Germinal center (tissue), 1 donor: Measurements from ENCODE around the gene NOSTRIN.
"Not testable (repeated sequence)": the region's sequence is repeated elsewhere in the genome, so short reads cannot be mapped to it uniquely, and the experiment has no call there.

Source experiments
- DNase-seq: peaks from one replicate; pipeline ENCODE4 v3.0.0; 2012; ENCODE audit warnings: mixed read lengths, low spot score

The NOSTRIN gene

DNA sequence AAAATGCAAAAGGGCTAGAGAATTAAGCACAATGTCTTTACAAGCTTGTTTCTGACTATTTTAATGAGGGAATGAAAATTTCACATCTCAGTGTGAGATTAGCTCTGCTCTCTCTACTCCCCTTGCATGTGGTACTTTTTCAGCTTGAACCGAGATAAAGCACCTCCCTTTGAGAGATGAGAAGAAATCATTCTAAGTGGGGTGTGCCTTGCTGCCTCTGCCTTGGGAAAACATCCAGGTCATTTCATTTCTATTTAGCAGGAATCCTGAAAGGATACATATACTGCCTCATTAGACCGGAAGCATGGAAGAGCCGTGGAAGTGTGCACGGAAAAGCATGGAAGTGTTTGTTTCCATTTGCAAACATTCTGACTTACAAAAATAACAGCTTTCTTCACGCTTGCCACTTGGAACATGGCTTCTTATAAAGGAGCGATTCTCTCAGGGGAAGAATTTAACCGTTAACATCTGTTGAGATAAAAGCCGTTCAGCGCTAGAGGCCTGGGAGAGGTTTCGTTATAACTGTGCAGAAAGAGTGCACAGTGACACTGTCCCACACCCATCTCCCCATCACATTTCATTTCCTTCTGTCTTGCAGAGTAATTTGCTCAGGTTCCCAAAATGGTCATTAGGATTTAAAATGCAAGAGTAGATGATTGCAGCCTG is 16.7 kb downstream of the NOSTRIN start:
- DNase-seq: no peak

DNA sequence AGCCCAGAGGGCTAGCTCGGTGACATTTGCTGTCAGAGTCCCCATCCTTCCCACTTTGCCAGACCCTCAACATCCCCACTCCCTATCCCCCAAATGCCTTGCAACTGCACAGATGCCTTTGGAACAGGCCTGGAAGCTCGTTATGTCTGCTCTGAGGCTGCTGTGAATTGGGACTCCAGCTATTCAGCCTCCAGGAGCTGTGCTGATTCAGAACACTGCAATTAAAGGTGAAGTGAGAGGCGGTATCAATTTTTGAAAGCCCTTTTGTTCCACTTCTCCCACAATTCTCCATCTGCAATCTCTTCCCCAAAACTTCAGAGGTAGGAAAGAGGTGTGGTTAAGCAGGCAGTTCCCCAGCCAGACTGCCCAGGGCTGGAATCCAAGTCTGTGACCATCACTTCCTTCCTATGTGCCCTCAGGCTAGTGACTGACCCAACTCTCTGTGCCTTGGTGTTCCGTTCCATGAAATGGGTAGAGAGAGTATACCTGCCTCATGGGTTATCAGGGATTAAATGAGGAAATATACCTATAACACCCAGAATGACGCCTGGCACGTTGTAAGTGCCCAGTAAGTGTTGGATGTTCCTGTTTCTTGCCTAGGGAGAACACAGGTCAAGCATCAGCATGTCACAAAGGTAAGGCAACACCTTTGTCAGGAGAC is 17.5 kb downstream of the NOSTRIN start:
- DNase-seq: no peak

DNA sequence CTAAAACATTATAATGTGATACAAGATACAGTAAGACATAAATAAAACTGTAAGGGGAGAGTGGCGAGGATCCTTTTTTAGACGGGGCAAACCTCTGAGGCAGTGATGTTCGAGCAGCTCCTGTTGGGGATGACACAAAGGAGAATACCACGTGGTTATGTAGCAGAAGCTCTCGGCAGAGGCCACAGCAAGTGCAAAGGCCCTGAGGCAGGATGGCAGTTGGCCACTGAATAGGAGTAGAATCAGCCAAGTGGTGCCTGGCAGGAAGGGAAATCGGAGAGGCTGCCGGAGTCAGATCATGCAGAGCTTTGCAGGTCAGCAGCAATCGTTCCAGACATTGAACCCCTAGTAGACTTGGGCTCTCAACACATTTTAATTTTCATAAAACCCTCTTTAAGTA is 19.1 kb downstream of the NOSTRIN start:
- DNase-seq: no peak

DNA sequence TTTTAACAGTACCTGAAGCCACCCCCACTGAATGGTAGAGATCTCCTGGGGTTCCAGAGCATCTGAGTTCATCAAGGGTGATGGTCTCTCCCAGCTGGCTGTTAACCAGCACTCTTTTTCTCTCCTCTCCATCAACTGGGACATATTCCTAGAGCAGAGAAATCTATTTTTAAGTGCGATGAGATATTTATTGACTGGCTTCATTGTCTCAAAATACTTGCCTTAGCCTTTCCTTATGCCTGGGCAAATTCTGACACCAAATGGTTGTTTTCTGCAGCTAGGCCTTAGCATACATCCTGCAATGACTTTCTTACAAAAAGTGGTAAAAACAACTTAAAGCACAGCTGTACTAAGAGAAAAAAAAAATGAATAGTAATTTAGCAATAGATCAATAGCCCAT is 19.6 kb downstream of the NOSTRIN start:
- no peak for DNase-seq

DNA sequence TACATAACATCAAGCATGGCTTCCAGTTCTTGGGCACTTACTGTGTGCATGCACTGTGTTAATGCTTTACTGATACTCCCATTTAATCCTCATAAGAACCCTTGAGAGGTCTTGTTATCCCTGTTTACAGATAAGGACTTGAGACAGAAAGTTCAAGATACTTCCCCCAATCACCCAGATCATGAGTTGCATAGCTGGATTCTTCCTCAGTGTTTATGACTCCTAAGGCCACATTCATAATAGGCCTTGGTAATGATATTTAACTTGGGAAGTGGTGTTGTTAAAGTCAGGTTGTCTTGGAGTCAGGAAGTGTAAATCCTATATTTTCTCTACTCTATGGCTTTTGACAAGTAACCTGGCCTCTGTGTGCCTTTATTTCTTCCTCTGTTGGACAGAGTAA is 22.7 kb downstream of the NOSTRIN start:
- DNase-seq: no peak

DNA sequence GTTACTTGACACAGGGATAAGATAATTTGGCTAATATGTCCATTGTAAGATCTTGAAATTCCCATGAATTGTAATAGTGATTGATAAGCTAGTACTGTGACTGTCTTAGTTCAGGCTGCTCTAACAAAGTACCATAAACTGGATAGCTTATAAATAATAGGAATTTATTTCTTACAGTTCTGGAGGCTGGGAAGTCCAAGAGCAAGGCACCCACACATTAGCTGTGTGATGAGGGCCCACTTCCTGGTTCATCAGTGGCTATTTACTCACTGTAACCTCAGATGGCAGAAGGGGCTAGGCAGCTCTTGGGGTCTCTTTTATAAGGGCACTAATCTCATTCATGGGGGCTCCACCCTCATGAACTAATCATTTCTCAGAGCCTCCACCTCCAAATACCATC is 28.5 kb downstream of the NOSTRIN start:
- no peak for DNase-seq

DNA sequence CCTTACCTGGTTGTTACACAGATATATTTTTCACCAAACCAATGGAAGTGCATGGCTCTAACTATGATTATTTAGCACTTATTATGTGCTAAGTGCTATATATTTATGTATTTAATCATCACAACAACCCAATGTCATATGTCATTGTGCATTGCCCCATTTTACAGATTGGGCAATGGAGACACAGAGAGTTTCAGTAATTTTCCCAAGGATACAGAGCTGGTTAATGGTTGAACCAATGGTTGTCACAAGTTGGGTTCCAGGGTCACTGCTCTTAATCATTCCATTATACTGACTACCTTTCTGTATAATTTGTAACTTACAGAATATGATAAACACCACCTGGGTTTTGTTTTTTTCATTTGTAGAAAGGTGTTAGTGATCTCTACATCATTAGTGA is 29.2 kb downstream of the NOSTRIN start:
- DNase-seq: no peak

DNA sequence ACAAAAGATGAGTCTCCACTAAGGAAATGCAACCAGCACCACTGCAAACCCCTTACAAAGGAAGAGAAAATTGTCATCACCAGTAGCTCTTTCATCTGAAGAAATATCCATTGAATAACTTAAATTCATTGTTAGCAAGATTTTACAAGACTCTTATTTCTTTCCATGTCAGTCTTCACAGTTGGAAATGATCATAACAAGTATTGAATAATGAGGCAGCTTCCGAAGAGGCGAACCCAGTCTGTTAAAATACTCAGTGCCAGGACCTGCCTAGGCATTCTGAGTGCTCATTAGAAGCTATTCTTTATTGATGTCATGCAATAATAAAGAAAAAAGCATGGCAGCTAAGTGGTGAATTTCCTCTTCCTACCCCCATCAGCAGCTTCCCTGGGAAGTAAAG is 33.5 kb downstream of the NOSTRIN start:
- no peak for DNase-seq

DNA sequence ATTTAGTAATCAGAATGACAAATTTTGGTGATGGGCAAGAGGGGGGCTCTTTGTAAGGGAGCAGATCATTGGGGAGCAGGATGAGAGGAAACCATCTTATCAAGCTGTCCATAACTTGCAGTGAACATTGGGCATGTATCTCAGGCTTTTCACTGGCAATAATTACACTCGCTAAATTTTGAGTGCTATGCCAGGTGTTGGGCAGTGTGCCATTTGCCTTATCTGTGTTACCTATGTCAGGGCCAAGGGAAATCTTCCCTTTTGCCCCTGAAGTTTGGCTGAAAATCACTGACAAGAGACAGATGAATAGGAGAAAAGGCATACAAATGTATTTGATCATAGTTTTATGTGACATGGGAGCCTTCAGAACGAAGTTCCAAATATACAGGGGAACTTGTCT is 39.0 kb downstream of the NOSTRIN start:
- DNase-seq: no peak

DNA sequence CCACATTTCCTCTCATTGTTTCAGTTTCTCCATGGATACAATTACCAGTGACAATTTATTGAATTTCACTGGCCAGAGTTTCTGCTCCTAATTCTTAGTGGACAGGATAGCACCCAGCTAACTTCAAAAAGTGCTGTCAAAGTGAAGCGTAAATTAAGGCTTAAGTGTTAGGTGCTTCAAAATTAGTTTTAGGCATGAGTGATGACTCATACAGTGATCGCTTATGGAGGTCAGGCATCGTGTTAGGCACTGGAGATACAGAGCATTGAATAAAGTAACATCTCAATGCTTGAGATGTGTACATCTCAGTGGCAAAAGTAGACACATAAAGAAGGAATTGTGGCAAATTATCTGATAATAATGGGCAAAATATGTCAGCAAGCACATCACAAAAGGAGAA is 40.8 kb downstream of the NOSTRIN start:
- DNase-seq: no peak

DNA sequence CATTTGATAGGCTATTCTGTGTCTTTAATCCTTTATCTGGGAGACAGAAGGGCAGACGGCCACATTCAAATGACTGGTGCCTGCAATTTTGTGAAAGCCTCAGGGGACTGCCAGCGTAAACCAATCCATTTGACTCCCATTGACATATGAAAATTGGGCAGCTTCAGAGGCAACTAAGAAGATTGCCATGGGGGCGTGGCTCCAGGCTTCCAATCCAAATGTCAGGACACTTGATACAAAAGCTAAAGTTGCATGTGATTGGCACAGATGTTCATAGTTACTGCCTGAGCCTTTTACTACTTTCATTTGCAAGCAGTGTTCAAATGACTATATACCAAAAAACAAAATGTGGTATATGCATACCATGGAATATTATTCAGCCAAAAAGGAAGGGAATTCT is 45.8 kb downstream of the NOSTRIN start:
- DNase-seq: no peak

DNA sequence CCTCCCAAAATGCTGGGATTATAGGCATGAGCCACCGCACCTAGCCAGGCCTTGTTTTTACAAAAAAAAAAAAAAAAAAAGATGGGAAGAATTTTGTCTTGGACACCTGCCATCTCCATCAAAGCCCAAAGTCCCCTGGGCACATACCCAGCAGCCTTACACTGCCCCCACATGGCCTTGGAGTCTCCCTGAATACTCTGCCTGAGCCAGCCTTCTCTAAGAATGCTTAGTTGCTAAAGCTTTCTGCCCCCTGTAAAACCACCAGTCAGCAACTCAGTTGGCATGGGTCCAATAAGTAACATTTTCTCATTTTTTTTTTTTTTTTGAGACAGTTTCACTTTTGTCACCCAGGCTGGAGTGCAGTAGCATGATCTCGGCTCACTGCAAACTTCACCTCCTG is 47.2 kb downstream of the NOSTRIN start:
- DNase-seq: no peak

DNA sequence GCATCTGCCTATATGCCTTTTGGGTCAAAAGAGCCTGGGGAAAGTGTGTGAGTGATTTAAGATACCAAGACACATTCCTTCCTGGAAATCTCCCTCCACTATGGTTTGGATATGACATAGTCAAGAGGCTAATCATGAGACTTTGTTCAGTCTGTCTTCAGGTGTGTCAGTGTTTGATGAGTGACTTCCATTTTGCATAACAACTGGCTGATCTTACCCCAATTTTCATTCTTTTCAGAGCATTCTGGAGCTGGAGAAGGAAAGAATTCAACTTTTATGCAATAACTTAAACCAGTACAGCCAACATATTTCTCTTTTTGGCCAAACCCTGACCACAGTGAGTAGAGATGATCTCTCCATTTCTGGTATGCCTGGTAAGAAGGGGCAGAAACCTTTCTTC is 48.4 kb downstream of the NOSTRIN start:
- DNase-seq: no peak

DNA sequence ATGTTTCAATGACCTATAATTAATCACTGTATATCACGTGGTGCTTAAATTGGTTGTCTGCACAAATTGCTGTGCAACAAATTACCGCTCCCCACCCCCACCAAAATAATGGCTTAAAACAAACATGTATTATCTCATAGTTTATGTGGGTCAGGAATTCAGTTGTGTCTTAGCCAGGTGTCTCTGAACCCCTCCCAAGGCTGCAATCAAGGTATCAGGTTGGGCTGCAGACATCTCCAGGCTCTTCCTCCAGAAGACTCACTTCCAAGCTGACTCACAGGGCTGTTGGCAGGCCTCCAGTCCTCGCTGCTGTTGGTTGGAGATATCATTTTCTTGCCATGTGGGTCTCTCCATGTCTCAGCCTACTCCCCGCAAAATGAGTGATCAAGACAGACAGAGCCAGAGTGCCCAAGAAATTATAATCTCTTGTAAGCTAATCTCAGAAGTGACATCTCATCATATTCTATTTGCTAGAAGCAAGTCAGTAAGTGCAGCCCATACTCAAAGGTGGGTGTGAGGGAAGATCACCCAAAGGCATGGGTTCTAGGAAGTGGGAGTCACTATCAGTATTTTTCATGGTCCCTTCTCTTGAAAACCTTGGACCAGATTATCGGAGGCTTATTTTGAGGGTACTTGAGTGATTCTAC is 49.4 kb downstream of the NOSTRIN start:
- no peak for DNase-seq

DNA sequence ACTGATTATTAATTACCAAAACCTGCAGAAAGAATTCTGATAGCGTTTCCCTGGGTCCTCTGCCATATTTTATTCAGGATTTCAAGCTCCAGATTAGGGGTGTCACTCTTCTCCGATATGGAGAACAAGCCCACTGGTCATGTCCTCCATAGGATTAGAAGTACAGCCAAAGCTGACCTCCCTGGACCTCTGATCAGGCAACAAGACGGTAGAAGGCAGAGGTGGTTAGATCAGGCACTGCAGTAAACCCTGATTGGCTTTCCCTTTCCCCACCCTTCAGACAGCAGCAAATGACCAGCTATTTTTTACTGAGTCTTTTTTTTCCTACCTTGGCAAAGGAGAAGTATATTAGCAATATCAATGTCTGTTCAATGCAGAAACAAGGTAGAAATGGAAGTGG is 50.0 kb downstream of the NOSTRIN start:
- DNase-seq: no peak

DNA sequence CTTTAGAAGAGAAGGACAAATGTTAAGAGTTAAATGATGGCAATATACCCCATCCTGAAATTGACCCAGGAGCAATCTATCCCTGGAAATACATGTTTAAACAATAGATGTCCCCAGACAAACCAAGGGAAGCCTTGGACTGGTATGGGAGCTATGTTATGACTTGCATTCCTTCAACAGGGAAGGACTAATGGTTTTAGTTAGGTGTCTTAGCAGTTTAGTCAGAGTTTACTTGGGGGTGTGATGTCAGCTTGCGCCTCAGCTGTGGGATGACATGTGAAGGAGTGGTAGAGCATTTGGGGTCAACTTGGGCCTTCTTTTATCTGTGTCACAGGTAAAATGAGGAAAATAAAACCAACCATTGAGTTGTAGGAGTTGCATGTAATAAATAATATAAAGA is 51.0 kb downstream of the NOSTRIN start:
- no peak for DNase-seq

DNA sequence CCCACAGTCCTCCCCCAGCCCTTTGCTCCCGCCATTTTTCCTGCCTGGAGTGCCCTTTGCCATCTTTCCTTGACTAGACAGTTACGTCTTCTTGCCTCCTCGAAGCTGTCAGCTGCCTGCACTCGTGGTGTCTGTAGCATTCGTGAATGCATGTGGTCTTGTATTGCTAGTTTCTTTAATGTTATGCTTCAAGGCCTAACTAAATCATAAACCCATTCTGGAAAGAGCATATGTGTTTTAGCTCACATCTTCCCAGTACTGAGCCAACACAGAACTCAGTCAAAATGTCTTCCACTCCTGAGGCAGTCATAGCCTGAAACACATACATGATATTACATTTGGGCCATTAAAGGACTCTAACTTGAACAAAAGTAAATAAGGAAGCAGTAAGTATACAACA is 52.2 kb downstream of the NOSTRIN start:
- no peak for DNase-seq

DNA sequence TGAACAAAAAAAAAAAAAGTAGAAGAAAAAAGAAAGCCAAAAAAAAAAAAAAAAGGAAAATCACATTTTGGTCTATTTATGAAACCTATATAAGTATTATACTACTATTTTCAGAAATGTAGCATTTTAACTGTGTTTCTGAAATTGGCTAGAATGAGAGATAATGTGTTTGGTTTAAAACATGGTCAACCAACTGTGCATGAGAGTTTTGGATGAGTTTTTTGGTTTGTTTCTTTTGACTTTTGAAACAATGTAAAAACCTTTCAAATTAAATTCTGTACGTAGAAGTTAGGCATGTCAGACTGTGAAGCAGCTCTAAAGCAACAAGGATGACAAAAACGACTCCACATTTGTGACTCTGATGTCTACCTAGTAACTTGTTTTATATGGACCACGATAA is 53.2 kb downstream of the NOSTRIN start:
- no peak for DNase-seq

DNA sequence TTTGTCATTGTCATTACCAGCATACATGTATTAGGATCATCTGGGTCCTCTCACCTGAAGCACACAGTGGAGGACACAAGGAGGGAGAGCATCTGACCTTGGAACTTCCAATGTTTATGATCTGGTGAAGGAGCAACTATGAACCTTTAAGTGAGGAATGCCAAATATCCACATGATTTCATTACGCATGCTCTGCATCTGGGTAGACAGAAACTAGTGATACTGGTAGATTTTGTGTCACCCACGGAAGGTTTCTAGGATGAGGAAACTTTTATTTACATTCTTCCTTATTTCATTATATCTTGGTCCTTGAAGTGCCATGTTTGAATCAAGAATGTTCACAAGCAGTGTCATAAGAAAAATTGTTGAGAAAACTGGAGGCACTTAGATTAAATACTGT is 55.7 kb downstream of the NOSTRIN start:
- DNase-seq: no peak

DNA sequence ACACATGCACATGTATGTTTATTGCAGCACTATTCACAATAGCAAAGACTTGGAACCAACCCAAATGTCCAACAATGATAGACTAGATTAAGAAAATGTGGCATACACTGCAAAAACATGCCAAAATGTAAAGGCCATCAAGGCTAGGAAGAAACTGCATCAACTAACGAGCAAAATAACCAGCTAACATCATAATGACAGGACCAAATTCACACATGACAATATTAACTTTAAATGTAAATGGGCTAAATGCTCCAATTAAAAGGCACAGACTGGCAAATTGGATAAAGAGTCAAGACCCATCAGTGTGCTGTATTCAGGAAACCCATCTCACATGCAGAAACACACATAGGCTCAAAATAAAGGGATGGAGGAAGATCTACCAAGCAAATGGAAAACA is 64.7 kb downstream of the NOSTRIN start:
- DNase-seq: not testable (repeated sequence)

DNA sequence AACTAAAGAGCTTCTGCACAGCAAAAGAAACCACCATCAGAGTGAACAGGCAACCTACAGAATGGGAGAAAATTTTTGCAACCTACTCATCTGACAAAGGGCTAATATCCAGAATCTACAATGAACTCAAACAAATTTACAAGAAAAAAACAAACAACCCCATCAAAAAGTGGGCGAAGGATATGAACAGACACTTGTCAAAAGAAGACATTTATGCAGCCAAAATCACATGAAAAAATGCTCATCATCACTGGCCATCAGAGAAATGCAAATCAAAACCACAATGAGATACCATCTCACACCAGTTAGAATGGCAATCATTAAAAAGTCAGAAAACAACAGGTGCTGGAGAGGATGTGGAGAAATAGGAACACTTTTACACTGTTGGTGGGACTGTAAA is 67.9 kb downstream of the NOSTRIN start:
- DNase-seq: not testable (repeated sequence)

DNA sequence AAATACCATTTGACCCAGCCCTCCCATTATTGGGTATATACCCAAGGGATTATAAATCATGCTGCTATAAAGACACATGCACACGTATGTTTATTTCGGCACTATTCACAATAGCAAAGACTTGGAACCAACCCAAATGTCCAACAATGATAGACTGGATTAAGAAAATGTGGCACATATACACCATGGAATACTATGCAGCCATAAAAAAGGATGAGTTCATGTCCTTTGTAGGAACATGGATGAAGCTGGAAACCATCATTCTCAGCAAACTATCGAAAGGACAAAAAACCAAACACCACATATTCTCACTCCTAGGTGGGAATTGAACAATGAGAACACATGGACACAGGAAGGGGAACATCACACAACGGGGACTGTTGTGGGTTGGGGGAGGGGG is 68.4 kb downstream of the NOSTRIN start:
- not testable (repeated sequence) for DNase-seq

DNA sequence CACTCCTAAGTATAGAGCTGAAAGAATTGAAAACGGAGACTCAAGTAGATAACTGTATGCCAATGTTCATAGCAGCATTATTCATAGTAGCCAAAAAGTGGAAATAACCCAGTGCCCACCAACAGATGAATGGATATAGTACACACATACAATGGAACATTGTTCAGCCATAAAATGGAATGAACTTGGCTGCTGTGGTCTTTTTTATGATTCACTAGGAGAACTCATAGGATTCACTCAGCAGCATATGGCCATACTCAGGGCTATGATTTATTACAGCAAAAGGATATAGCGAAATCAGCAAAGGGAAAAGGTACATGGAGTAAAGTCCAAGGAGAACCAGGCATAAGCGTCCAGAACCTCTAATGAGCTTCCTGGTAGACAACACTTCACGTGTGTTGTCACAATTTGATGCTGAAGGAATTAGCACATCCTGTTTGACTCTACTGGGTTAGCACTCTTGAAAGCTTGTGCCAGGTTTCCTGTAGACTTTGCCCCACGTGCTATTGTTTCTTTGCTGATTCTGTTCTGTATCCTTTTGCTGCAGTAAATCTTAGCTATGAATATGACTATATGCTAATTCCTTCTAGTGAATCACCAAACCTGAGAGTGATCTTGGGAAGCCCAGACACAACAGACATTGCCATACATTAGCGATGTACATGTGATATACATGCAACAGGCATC is 72.1 kb downstream of the NOSTRIN start:
- DNase-seq: no peak
